ENCODE results near the gene CASQ2. TPM values are rescaled to one million over a fixed set of nuclear protein-coding genes. Genes with fewer than 3 reads are reported as not detected.
A peak's percentile ranks its signal among the peaks of the same experiment; 100 is the strongest.

The CASQ2 gene
- total RNA-seq, 1 donor from 2014 or later: 0.47 TPM

DNA sequence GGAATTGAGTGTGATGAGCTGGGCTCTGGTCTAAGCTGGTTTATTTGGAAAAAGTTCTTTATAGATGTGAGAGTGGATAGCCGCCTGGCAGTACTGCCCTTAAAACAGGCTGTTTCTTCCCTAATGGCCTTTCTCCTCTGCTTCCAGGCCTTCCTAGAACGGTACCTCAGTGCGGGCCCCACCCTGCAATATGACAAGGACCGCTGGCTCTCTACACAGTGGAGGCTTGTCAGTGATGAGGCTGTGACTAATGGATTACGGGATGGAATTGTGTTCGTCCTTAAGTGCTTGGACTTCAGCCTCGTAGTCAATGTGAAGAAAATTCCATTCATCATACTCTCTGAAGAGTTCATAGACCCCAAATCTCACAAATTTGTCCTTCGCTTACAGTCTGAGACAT is 77.5 kb downstream of the CASQ2 start:
- DNase-seq: no peak

DNA sequence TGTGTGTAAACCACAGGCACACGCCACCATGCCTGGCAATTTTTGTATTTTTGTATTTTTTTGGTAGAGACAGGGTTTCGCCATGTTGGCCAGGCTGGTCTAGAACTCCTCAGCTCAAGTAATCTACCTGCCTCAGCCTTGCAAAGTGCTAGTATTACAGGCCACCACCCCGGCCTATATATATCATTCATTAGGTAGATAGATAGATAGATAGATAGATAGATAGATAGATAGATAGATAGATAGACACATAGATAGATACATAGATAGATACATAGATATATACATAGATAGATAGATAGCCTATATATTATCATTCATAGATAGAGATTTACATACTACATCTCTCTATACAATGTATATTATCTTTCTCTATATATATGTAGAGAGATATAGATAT is 80.8 kb downstream of the CASQ2 start:
- no peak for DNase-seq

GRCh38 chr1:115685029-115685705 is 83.3 kb downstream of the CASQ2 start:
- no peak for DNase-seq

GRCh38 chr1:115682792-115683191 is 85.7 kb downstream of the CASQ2 start:
- DNase-seq: no peak

DNA sequence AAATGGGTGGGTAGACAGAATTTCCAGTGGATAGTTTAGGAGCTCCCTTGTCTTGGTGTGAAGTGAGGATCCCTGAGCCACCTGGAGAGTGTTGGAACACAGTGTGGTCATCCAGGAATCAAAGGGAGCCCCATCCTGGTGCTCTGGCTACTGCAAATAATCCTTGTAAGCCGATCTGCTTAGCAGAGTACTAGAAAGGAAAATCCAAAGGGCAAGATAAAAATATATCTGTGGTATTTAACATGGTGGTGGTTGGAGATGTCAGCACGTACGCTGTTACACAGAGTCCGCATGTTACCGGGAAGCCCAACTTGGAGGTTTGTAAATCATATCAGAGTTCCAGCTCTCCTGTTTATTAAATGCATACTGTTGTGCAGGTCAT is 87.8 kb downstream of the CASQ2 start:
- no peak for DNase-seq

DNA sequence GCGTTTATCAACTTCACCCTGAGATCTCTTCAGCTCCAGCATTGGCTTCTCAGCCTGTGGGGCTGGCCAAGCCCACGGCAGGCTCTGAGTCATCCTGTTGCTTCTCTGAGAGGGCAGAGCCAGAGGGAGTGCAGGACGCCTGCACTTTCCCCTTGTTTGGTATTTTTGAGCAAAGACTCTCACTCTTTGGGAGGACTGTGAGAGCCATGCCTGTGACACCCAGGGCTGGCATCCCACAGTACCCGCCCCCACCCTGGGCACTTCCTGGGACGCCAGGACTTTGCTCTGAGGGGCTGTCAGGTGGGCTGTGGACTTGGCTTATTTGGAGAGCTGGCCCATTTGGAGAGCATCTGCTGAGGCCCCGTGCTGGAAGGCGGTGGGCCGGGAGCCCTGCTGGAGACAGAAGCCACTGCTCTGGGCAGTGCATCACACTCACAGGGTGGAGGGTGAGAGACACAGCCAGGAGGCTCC is 89.3 kb downstream of the CASQ2 start:
- DNase-seq: no peak

DNA sequence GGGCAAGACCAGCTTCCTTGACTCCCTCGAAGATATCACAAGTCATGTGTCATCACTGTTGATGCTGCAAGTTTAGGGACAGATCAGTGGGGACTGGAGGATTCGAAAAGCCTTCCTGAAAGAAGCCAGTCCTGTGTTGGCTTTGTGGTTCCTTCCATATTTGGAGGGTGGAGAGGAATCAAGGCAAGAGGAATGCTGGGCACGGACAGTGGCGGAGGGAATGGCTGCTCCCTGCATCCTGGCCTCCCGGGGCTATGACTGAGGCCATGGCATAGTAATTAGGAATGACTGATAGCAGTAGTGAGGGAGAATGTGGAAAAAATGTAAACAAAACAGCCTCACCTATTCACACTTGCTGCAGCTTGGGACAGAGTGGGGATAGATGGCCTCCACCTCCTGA is 90.4 kb downstream of the CASQ2 start:
- no peak for DNase-seq

- no peak for DNase-seq
Measured at GRCh38 chr1:115677565-115677964, 90.9 kb downstream of the CASQ2 start.

DNA sequence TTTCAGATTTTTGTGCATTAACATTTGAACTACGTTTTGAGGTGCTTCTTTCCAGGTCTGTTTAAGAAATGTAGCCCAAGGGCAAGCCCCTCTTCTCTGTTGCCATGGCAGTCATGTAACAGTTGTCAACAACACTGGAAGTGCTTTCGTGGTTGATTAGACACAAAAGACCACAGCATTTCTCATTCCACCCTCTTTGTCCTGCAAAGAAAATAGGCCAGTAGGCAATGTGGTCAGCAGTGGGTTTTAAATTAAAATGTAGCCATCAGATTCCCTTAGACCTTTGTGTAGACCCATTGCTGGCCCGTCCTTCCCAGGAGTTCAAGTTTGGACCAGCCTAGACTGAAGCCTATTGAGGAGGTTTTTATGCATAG is 91.3 kb downstream of the CASQ2 start:
- DNase-seq: no peak

DNA sequence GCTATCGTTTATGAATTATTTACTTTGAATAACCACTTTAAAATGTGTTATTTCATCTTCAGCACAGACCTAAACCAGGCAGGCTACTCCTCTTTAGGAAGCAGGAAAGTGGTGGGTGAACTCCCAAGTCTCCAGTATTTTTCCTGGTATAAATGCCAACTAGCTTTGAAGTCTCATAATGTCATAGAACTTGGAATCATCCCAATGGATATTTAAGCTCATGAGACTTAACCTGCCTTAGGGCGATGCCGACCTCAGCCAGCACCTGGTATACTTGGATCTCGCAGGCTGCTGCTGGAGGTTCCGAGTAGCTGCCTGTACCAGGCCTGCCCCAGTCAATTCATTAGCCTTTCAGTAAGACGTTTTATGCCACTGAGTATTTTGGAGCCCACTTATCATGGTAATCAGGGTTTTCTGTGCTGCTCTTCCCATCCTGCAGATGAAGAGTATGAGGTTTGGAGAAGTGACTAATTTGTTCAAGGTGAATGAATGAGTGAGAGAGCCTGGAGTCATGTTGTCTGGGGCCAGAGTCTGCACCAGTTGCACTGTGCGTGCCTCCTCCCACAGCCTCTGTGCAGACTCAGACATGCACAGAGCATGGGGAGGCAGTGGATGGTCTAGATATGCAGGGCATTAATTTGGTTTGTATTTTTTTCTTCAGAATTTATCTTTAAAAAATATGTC is 91.9 kb downstream of the CASQ2 start:
- no peak for DNase-seq

DNA sequence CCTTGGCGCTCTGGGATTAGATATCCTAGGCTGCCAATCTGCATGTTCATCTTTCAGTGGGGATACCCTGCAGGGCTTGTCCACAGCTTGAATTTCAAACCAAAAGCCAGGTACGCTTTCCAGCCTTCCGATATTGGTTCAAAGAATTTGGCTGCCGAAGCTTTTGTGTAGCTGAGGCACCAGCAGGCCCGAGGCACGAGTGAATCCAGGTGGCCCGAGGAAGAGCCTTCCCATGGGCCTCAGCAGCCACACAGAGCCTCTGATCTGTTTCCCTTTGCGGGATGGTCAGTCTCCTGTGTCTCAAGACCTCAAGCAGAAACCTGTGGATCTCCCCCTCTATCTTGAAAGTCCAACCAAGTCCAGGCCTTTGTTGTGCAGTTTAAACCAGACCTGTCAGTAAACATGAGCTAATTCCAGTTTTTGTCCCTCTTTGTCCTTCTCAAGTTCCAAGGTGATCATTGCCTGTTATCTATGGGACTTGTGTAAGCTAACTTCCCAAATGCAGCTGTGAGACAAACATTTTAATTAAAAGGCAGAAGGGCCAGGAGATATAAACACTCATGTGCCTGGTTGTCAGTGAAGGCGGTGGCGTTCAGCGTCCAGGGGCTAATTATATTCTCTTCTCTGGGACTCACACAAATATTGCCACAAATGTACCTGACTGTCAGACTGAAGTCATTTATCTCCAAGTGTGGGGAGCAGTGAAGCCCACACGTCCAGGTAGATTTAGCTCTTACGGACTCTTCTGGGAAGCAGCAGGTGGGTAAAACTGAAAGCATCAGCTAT is 96.1 kb downstream of the CASQ2 start:
- no peak for DNase-seq

DNA sequence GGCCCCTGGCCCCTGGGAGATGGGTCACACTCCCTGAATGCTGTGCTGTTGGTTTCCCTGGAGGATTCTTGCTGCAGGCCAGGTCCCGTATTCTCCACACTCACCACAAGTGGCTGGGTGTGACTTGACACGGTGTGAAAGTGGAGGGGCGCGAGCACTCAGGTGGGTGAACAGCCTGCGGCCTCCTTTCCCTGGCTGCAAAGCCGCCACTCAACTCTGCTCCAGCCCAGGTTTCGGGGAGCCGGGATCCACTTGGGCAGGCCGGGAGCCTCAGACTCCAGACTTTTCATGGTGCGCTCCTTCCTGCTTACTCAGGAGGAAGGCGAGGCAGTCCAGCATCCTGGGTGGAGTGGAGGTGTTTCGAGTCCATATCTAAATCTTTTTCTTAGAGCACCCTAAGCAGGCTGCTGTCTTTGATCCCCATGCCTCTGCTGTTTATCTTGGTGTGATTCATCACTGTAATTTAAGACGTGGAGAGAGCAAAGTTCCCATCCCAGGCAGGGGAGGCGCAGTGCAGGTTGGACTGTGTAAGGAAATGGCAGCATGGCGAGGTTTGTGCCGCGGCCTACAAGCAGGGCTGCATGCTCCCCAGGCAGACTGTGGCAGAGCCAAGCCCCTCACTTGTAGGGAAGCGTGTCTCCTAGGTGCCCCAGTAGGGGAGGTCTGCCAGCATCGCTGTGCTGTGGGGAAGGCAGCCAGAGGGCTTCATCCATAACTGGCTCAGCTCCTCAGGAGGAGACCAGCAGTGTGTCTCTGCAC is 97.2 kb downstream of the CASQ2 start:
- DNase-seq: no peak

DNA sequence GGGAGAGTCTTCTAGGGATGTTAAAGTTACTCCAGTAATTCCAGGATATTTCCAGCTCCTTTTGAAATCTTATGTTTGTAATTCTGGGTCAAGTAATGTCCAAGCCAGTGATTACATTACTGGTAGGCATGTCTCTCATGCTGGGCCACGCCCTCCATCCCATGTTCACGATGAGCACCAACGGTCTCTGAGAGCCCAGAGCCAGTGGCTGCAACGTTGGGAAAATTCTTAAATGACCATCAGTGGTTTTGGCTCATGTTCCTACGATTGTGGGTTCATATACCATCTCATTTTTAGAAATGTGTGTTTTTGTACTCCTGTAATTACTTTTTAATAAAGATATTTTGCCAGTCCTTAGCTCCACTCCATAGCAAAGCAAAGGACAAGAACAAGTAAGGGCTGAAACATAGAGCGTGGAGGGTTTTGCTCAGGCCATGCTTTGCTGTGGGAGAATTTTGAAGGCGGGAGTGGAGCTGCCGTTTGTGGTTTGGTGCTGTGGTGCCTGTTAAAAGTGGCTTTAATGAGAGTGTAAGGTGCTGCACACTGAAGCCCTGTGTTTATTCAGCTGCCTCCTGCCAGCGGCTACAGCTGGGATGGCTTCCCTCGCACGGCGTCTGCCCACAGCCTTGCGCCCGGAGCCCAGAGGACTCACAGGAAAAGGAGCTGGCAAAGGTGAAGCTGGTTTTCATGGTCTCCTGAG is 97.9 kb downstream of the CASQ2 start:
- no peak for DNase-seq

GRCh38 chr1:115669886-115670285 is 98.6 kb downstream of the CASQ2 start:
- DNase-seq: no peak

- no peak for DNase-seq
Measured at GRCh38 chr1:115669002-115669673, 99.4 kb downstream of the CASQ2 start.

DNA sequence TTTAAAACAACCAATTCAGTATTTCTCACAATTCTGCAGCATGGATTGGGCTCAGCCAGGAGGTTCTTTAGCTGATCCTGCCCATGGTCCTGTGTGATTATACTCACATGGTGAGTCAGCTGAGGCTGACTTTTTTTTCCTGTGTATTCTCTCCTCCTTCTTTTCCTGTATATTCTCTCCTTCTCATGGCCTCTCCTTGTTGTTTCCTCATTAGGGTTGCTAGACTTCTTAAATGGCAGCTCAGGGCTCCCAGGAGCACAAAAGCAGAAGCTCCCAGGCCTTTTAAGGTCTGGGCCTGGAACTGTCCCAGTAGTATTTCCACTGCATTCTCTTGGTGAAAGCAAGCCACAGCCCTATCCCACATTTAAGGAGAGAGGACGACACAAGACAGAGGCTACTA is 99.9 kb downstream of the CASQ2 start:
- no peak for DNase-seq

GRCh38 chr1:115666702-115667101 is 101.8 kb downstream of the CASQ2 start:
- DNase-seq: peak; percentile 5

GRCh38 chr1:115666206-115666605 is 102.3 kb downstream of the CASQ2 start:
- no peak for DNase-seq

DNA sequence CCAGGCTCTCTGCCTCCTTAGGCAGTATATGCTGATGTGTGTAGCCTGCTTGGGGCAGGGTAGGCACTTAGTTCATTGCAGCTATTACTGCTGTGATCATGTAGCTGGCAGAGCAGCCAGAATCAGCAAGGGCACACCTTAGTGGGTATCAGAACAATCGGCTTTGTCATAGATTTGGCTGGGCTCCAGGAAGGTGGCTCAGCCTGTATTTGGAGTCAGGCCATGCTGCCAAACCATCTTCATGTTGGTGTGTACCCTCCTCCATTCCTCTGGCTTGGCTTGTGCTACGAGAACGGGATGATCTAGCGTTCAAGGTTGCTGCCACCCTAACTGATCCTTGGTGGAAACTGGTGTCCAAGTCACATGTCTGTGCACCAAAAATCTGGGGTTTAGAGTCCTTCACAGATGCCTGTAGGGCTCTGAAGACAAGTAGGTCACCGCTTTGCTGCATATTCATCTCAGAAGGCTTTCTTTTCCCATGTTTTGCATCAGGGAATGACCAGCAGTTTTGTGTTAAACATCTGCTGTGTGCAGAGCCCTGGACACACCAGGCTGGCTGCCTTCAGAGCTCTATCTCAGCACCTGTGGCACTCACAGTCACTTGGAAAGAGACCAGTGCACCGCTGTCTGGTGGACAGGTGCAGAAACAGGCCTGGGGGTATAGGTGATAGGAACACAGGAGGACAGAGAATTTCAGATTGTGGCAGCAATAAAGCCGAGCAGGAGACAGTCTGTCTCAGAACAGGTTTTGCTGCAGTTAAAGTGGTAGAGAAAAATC is 103.0 kb downstream of the CASQ2 start:
- DNase-seq: no peak

DNA sequence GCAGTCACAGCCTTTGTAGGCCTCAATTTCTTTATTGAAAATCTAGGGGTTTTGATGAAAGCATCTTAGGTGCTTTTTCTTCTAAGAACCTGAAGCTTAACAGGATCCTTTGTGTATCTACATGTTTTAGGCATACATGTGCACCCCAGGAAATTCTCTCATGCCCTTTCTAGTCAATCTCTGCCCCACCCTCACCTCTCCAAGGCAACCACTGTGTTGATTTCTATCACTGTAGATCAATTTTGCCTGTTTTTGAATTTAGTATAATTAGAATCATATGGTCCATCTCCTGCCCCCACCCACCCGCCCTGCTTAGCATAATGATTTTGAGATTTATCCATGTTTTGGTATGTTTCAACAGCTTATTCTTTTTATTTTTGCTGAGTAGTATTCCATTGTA is 107.4 kb downstream of the CASQ2 start:
- DNase-seq: no peak

DNA sequence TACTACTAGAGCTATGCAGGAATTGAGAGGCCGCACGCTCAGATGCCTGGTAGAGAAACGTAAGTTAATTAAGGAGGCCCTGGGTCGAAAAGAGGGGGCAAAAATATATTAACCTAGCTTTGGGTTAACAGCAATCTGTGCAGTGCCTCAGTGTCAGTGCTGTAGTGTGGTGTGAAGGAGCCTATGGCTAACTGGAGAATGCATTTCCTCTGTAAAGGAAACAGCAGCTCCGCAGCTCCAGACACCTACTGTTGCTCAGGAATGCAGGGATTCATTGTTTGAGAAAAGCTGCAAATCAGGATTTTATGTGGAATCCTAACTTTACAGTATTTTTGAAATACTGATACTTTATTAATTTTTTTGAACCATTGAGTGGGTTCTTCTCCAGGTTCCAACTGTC is 108.4 kb downstream of the CASQ2 start:
- no peak for DNase-seq
